ENCODE measurements around the gene ARHGEF28.

Gene ARHGEF28

GRCh38 chr5:73947906-73948640 lies 322.1 kb downstream of the ARHGEF28 start:
- POLR2A ChIA-PET: interaction anchor here (0.8 kb wide), 1 partner anchor 10 kb away, joined by 3 read pairs; no protein-coding TSS in a partner anchor
- CTCF ChIA-PET: interaction anchor here (2.1 kb wide), 1 partner anchor 701 kb away, joined by 4 read pairs; no protein-coding TSS in a partner anchor
- no peak for DNase-seq (ENCODE audit: low read depth, low spot score)
- no peak for TF ChIP-seq CTCF (IDR thresholded peaks at IDR 0.05; ENCODE audit: insufficient read depth, low read length, missing control alignments)
- H3K4me3 ChIP-seq (ENCODE audit: low read depth, low read length): no peak overlapping the region

GRCh38 chr5:73948720-73949119 lies 322.7 kb downstream of the ARHGEF28 start:
- TF ChIP-seq CTCF (IDR thresholded peaks at IDR 0.05; ENCODE audit: insufficient read depth, low read length, missing control alignments): no peak
- POLR2A ChIA-PET: no interaction called here
- no peak for DNase-seq (ENCODE audit: low read depth, low spot score)
- no peak overlapping the region for H3K4me3 ChIP-seq (ENCODE audit: low read depth, low read length)
- CTCF ChIA-PET: no interaction called here

GRCh38 chr5:73950441-73950873 lies 324.5 kb downstream of the ARHGEF28 start:
- TF ChIP-seq CTCF (IDR thresholded peaks at IDR 0.05; ENCODE audit: insufficient read depth, low read length, missing control alignments): no peak
- POLR2A ChIA-PET: no interaction called here
- H3K4me3 ChIP-seq (ENCODE audit: low read depth, low read length): no peak overlapping the region
- DNase-seq (ENCODE audit: low read depth, low spot score): no peak
- CTCF ChIA-PET: no interaction called here

- H3K4me3 ChIP-seq (ENCODE audit: low read depth, low read length): no peak overlapping the region
- ChIA-PET POLR2A (no interaction called here), CTCF (no interaction called here)
- no peak for DNase-seq (ENCODE audit: low read depth, low spot score)
- TF ChIP-seq CTCF (IDR thresholded peaks at IDR 0.05; ENCODE audit: insufficient read depth, low read length, missing control alignments): no peak
Measured at GRCh38 chr5:73950912-73951430, 325.0 kb downstream of the ARHGEF28 start.

GRCh38 chr5:73952872-73953271 lies 326.9 kb downstream of the ARHGEF28 start:
- no peak for DNase-seq (ENCODE audit: low read depth, low spot score)
- ChIA-PET CTCF (no interaction called here), POLR2A (no interaction called here)
- H3K4me3 ChIP-seq (ENCODE audit: low read depth, low read length): no peak overlapping the region
- TF ChIP-seq CTCF (IDR thresholded peaks at IDR 0.05; ENCODE audit: insufficient read depth, low read length, missing control alignments): no peak

GRCh38 chr5:73954381-73954780 lies 328.4 kb downstream of the ARHGEF28 start:
- CTCF ChIA-PET: interaction anchor here (1.0 kb wide), 1 partner anchor 13 kb away, joined by 3 read pairs; no protein-coding TSS in a partner anchor
- no peak for DNase-seq (ENCODE audit: low read depth, low spot score)
- no peak for TF ChIP-seq CTCF (IDR thresholded peaks at IDR 0.05; ENCODE audit: insufficient read depth, low read length, missing control alignments)
- POLR2A ChIA-PET: no interaction called here
- no peak overlapping the region for H3K4me3 ChIP-seq (ENCODE audit: low read depth, low read length)

All from AG04449 (cell line).